NCI-H2196 treated with DMSO at 0.1 percent for 48 hours (cell line): ENCODE results near the gene CAPN15.

Experiments
- DNase-seq: peaks from one replicate; lab custom pipeline; 2025; ENCODE audit not compliant: unreplicated experiment; lab: John Stamatoyannopoulos, UW

CAPN15 gene

GRCh38 chr16:524274-525040 lies 3.1 kb upstream of the CAPN15 start:
- DNase-seq: no peak

GRCh38 chr16:525123-525519 lies 2.4 kb upstream of the CAPN15 start:
- DNase-seq: no peak

GRCh38 chr16:525520-526180 lies 1.9 kb upstream of the CAPN15 start:
- DNase-seq: no peak

- DNase-seq: no peak
Measured at GRCh38 chr16:526181-527014, 1.1 kb upstream of the CAPN15 start.

- DNase-seq: no peak
Measured at GRCh38 chr16:528111-529011, 849 bp downstream of the CAPN15 start.

- DNase-seq: no peak
Measured at GRCh38 chr16:529012-529575, 1.6 kb downstream of the CAPN15 start.

GRCh38 chr16:530111-530817 lies 2.8 kb downstream of the CAPN15 start:
- DNase-seq: no peak

GRCh38 chr16:531494-532125 lies 4.1 kb downstream of the CAPN15 start:
- no peak for DNase-seq

GRCh38 chr16:533391-534123 lies 6.0 kb downstream of the CAPN15 start:
- no peak for DNase-seq

GRCh38 chr16:534135-534534 lies 6.6 kb downstream of the CAPN15 start:
- no peak for DNase-seq

GRCh38 chr16:534856-535445 lies 7.4 kb downstream of the CAPN15 start:
- no peak for DNase-seq

GRCh38 chr16:535446-536405 lies 8.2 kb downstream of the CAPN15 start:
- DNase-seq: no peak

- no peak for DNase-seq
Measured at GRCh38 chr16:536746-537145, 9.2 kb downstream of the CAPN15 start.

- no peak for DNase-seq
Measured at GRCh38 chr16:537415-538335, 10.2 kb downstream of the CAPN15 start.

- no peak for DNase-seq
Measured at GRCh38 chr16:539901-540530, 12.5 kb downstream of the CAPN15 start.
